NCI-H1092 (cell line): ENCODE data around the gene PRLR.

Experiments
- DNase-seq: peaks from one replicate; lab custom pipeline; 2025; lab: John Stamatoyannopoulos, UW

Gene PRLR

GRCh38 chr5:35159370-35159742 lies 70.9 kb downstream of the PRLR start:
- no peak for DNase-seq

GRCh38 chr5:35158622-35159369 lies 71.5 kb downstream of the PRLR start:
- no peak for DNase-seq

GRCh38 chr5:35158204-35158603 lies 72.1 kb downstream of the PRLR start:
- no peak for DNase-seq

GRCh38 chr5:35153375-35153932 lies 76.8 kb downstream of the PRLR start:
- no peak for DNase-seq

GRCh38 chr5:35152733-35153132 lies 77.6 kb downstream of the PRLR start:
- no peak for DNase-seq

GRCh38 chr5:35151146-35151920 lies 79.0 kb downstream of the PRLR start:
- DNase-seq, result no peak

- DNase-seq, result no peak
These were observed 81.2 kb downstream of the PRLR start for GRCh38 chr5:35149041-35149440.

GRCh38 chr5:35146406-35146805 lies 83.9 kb downstream of the PRLR start:
- no peak for DNase-seq

- no peak for DNase-seq
These were observed 84.5 kb downstream of the PRLR start for GRCh38 chr5:35145691-35146317.

- DNase-seq, result no peak
These were observed 85.3 kb downstream of the PRLR start for GRCh38 chr5:35145012-35145411.

GRCh38 chr5:35143841-35144240 lies 86.4 kb downstream of the PRLR start:
- no peak for DNase-seq

GRCh38 chr5:35141739-35142138 lies 88.5 kb downstream of the PRLR start:
- no peak for DNase-seq

GRCh38 chr5:35138232-35138631 lies 92.1 kb downstream of the PRLR start:
- no peak for DNase-seq

GRCh38 chr5:35136386-35136785 lies 93.9 kb downstream of the PRLR start:
- no peak for DNase-seq

- no peak for DNase-seq
These were observed 95.0 kb downstream of the PRLR start for GRCh38 chr5:35135239-35135700.

GRCh38 chr5:35134278-35135030 lies 95.8 kb downstream of the PRLR start:
- no peak for DNase-seq

GRCh38 chr5:35133186-35133585 lies 97.1 kb downstream of the PRLR start:
- no peak for DNase-seq

GRCh38 chr5:35131723-35132122 lies 98.6 kb downstream of the PRLR start:
- DNase-seq, result no peak

- no peak for DNase-seq
These were observed 100.3 kb downstream of the PRLR start for GRCh38 chr5:35129921-35130485.

- no peak for DNase-seq
These were observed 101.0 kb downstream of the PRLR start for GRCh38 chr5:35129276-35129675.

- DNase-seq, result no peak
These were observed 103.3 kb downstream of the PRLR start for GRCh38 chr5:35127006-35127405.

- DNase-seq, result no peak
These were observed 104.5 kb downstream of the PRLR start for GRCh38 chr5:35125746-35126145.
